Measurements from ENCODE around the gene WNK4.
"Not testable (repeated sequence)": the region's sequence is repeated elsewhere in the genome, so short reads cannot be mapped to it uniquely, and the experiment has no call there.

The WNK4 gene

DNA sequence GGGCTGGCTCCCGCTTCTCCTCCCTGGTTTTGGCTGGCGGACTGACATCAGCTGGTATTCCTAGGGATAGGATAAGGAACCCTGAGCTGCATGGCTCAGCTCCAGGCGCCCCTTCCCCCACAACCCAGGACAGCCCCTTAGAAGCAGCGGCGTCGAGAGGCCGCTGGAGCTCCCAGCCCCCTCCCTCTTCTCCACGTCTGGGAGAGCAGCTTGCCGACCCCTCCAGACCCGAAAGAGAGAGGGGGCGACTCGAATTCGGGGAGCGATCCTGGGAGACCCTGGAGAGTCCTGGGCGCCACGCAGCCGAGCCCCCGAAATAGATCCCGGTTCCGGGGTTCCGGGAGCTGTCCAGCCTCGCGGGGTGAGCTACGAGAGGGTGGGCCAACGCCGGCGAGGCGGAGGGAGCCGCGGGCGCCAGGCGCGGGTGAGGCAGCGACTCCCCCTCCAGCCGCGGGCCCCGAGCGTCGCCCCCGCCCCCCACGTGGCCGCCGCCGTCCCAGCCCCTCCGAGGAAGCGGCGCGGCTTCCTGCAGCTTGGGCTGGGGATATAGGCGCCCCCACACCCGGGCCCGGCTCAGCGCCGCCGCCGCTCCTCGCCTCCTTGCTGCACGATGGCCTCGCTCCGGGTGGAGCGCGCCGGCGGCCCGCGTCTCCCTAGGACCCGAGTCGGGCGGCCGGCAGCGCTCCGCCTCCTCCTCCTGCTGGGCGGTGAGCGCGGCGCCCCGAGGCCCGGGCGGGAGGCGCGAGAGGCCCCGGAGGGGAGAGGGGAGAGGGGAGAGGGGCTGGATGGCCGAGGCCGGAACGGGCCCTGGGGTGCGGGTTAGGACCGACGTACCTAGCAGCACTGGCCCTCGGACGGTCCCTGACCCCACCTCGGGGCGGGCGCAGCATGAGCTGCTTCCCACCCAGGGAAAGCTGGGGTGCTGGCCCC lies 19.5 kb upstream of the WNK4 start, which contains the start of gene RAMP2:
Gene RAMP2, plus strand, starts transcription at position 576 of the 930 bp plus-strand sequence. Its CDS starts 35 bp downstream, at position 611.
- ChIA-PET CTCF (interaction anchor here (0.8 to 1.6 kb wide), 3 partner anchors 15 to 183 kb away, joined by 3 to 5 read pairs (median 4); no protein-coding TSS in a partner anchor), POLR2A (ENCODE audit: low non-redundant PET) (interaction anchor here (0.5 kb wide), 1 partner anchor 31 kb away, joined by 4 read pairs; no protein-coding TSS in a partner anchor)
- no peak within 1 kb of the TSS for H3K27ac ChIP-seq
- TF ChIP-seq, protein P1, sequence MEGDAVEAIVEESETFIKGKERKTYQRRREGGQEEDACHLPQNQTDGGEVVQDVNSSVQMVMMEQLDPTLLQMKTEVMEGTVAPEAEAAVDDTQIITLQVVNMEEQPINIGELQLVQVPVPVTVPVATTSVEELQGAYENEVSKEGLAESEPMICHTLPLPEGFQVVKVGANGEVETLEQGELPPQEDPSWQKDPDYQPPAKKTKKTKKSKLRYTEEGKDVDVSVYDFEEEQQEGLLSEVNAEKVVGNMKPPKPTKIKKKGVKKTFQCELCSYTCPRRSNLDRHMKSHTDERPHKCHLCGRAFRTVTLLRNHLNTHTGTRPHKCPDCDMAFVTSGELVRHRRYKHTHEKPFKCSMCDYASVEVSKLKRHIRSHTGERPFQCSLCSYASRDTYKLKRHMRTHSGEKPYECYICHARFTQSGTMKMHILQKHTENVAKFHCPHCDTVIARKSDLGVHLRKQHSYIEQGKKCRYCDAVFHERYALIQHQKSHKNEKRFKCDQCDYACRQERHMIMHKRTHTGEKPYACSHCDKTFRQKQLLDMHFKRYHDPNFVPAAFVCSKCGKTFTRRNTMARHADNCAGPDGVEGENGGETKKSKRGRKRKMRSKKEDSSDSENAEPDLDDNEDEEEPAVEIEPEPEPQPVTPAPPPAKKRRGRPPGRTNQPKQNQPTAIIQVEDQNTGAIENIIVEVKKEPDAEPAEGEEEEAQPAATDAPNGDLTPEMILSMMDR (conservative IDR thresholded peaks at IDR 0.05; ENCODE audit: low read depth) = no peak
- no peak for DNase-seq (ENCODE audit: low spot score)

DNA sequence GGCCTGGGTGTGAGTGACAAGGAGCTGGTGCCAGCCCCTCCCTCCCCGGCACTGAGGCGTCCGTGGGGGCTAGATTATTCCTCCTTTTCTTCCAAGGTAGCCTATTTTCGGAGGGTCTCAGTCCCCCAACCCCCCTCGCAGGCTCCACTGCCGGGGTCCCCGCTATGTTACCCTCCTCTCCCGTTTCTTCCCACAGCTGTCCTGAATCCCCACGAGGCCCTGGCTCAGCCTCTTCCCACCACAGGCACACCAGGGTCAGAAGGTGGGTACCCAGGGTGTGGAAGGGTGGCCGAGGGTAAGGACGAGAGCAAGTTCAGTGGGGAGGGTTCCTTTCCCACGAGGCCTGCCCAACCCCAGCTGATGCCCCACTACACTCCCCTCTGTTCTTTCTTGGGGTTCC lies 18.8 kb upstream of the WNK4 start:
- TF ChIP-seq, protein P1 (conservative IDR thresholded peaks at IDR 0.05; ENCODE audit: low read depth) = no peak
- DNase-seq (ENCODE audit: low spot score) = no peak
- POLR2A ChIA-PET (ENCODE audit: low non-redundant PET) = no interaction called here
- H3K27ac ChIP-seq = no peak overlapping the region
- CTCF ChIA-PET = interaction anchor here (0.6 to 1.6 kb wide), 3 partner anchors 15 to 183 kb away, joined by 3 to 5 read pairs (median 4); no protein-coding TSS in a partner anchor

DNA sequence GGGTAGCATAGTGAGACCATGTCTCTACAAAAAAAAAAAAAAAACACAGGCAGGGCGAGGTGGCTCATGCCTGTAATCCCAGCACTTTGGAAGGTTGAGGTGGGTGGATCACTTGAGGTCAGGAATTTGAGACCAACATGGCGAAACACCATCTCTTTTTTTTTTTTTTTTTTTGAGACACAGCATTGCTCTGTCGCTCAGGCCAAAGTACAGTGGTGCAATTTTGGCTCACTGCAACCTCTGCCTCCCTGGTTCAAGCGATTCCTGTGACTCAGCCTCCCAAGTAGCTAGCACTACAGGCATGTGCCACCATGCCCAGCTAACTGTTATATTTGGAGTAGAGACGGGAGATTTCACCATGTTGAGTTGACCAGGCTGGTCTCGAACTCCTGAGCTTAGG lies 14.3 kb upstream of the WNK4 start:
- peak overlapping the region; percentile 20 for H3K27ac ChIP-seq
- ChIA-PET CTCF (no interaction called here), POLR2A (ENCODE audit: low non-redundant PET) (interaction anchor here (0.7 kb wide), 1 partner anchor 11 kb away, joined by 8 read pairs; no protein-coding TSS in a partner anchor)
- TF ChIP-seq, protein P1 (conservative IDR thresholded peaks at IDR 0.05; ENCODE audit: low read depth) = no peak
- no peak for DNase-seq (ENCODE audit: low spot score)

DNA sequence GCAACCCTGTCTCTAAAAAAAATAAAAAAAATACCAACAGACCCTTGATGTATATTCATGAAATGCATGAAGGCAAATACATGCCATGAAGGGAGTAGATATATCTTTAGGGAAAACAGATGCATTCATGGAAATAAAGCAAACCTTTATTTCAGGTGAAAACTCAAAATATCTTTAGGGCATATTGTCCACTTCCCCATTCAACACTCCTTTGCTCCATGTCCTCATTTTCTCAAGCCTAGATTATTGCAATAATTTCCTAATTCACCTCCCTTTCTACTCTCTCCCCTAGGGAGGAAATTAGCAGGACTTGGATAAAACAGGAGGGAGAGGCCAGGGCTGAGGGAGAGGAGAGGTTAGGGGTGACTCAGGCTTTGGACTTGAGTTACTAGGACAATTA lies 12.9 kb upstream of the WNK4 start:
- TF ChIP-seq, protein P1 (conservative IDR thresholded peaks at IDR 0.05; ENCODE audit: low read depth) = no peak
- no peak overlapping the region for H3K27ac ChIP-seq
- DNase-seq (ENCODE audit: low spot score) = no peak
- POLR2A ChIA-PET (ENCODE audit: low non-redundant PET) = no interaction called here
- CTCF ChIA-PET = no interaction called here

DNA sequence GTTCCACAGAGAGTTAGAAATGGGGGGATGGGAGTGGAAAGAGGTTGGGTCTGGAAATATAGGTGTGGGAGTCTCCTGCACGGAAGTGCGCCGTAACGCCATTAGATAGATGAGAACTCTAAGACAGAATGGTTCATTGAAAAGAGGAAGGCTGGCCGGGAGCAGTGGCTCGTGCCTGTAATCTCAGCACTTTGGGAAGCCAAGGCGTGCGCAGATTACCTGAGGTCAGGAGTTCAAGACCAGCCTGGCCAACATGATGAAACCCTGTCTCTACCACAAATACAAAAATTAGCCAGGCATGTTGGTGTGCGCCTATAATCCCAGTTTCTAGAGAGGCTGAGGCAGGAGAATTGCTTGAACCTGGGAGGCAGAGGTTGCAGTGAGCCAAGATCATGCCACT lies 12.4 kb upstream of the WNK4 start:
- DNase-seq (ENCODE audit: low spot score); CTCF ChIA-PET; H3K27ac ChIP-seq; POLR2A ChIA-PET (ENCODE audit: low non-redundant PET): not testable (repeated sequence)

DNA sequence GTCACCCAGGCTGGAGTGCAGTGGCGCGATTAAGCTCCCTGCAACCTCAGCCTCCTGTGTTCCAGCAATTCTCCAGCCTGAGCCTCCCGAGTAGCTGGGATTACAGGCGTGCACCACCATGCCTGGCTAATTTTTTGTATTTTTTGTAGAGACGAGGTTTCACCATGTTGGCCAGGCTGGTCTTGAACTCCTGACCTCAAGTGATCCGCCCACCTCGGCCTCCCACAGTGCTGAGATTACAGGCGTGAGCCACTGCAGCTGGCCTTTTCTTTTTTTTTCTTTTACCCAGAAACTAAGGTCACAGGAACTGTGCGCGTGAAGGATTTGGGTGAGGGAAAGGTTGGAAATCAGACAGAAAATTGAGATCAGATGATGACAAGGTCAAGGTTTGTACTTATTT lies 10.4 kb upstream of the WNK4 start:
- H3K27ac ChIP-seq; POLR2A ChIA-PET (ENCODE audit: low non-redundant PET); DNase-seq (ENCODE audit: low spot score); CTCF ChIA-PET: not testable (repeated sequence)

DNA sequence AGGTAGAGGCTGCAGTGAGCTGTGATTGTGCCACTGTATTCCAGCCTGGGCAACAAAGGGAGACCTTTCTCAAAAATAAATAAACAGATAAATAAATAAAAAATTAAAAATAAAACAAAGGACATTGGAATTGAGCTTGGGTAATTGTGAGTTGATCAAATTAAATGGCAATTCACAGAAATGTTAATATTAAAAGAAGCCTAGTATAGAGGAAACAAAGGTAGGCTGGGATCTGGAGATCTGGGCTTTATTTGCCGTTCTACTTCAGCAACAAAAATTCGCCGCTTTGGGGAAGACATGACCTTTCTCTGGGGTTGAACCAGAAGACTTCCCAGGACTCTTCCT lies 7.5 kb upstream of the WNK4 start:
- H3K27ac ChIP-seq = peak overlapping the region; percentile 83
- TF ChIP-seq, protein P1 (conservative IDR thresholded peaks at IDR 0.05; ENCODE audit: low read depth) = no peak
- DNase-seq (ENCODE audit: low spot score) = no peak
- POLR2A ChIA-PET (ENCODE audit: low non-redundant PET) = interaction anchor here (1.3 to 1.4 kb wide), 2 partner anchors 25 to 51 kb away, joined by 3 read pairs; partner anchors contain the start of genes BECN1 and COA3
- CTCF ChIA-PET = interaction anchor here (0.5 to 1.4 kb wide), 3 partner anchors 9 to 35 kb away, joined by 4 to 7 read pairs (median 5); no protein-coding TSS in a partner anchor
